ENCODE data around the gene HSPA1B.

- TF ChIP-seq CTCF (conservative IDR thresholded peaks at IDR 0.05; ENCODE audit: low read depth, low read length) (no peak), EZH2phosphoT487 (IDR thresholded peaks at IDR 0.05; ENCODE audit: borderline replicate concordance, low read length) (no peak)
Observed at GRCh38 chr6:31878726-31879125, 51.2 kb downstream of the HSPA1B start, which contains the start of gene SLC44A4.

Measured in PC-3 (cell line).